Lower lobe of right lung (tissue), 2 donors: Measurements from ENCODE around the gene IQCB1. TPM values are rescaled to one million over a fixed set of nuclear protein-coding genes. Genes with fewer than 3 reads are reported as not detected.
A peak's percentile ranks its signal among the peaks of the same experiment; 100 is the strongest.
"Not testable (repeated sequence)": the region's sequence is repeated elsewhere in the genome, so short reads cannot be mapped to it uniquely, and the experiment has no call there.

Experiments
- ATAC-seq, 2 donors: fragments of 200-7000 bp; cut with Tn5 transposase; one replicate each; pipeline ENCODE4 v1.9.1; 2020 to 2022; ENCODE audit warnings: mild to moderate bottlenecking in 2 of 2, moderate library complexity in 2 of 2
- DNase-seq: peaks from one replicate; pipeline ENCODE4 v3.0.0-alpha.2; 2020
- H3K27ac ChIP-seq: fragments of 200-600 bp; one replicate; pipeline ENCODE4 v1.8.0; 2022
- H3K27me3 ChIP-seq: fragments of 200-600 bp; one replicate; pipeline ENCODE4 v1.8.0; 2022; ENCODE audit warnings: low read depth
- H3K36me3 ChIP-seq: fragments of 200-600 bp; one replicate; pipeline ENCODE4 v1.8.0; 2022; ENCODE audit warnings: mild to moderate bottlenecking
- H3K4me1 ChIP-seq: fragments of 200-600 bp; one replicate; pipeline ENCODE4 v1.8.0; 2022
- H3K4me3 ChIP-seq: fragments of 200-600 bp; one replicate; pipeline ENCODE4 v1.8.0; 2022; ENCODE audit warnings: mild to moderate bottlenecking
- H3K9me3 ChIP-seq: fragments of 200-600 bp; one replicate; pipeline ENCODE4 v1.8.0; 2022
- CTCF ChIP-seq: fragments of 200-600 bp; IDR thresholded peaks from one replicate; pipeline ENCODE4 v1.8.0; 2022; ENCODE audit warnings: antibody characterized with exemption, mild to moderate bottlenecking
- intact Hi-C: fragments of 100-400 bp; cut with DNase I; formaldehyde crosslinking; loops from one replicate; pipeline ENCODE4 v1.11.0; 2022
- total RNA-seq: library from RNA; stranded (reverse); fragmentation: NEBNext Ultra II Directional; extraction: Animal tissue kit (Norgen Biotek cat#: 25700); gene quantifications from one replicate; pipeline ENCODE4 v1.2.1, GENCODE V29; 2021
- donor health status: DM: no; HTN: yes; CAD: no; lungs with severe emphysema.

Gene IQCB1
- total RNA-seq, 1 donor from 2014 or later = 19.6 TPM

- no peak for TF ChIP-seq CTCF
- H3K9me3 ChIP-seq = no peaks in the 10 kb centered on the region
- intact Hi-C loops = no loop called here
- no peaks in the 10 kb centered on the region for H3K27me3 ChIP-seq
- ATAC-seq = no peak
- H3K4me1 ChIP-seq = peaks cover 21% of the 10 kb centered on the region
- no peak for DNase-seq
- H3K27ac ChIP-seq = no peak overlapping the region
- H3K36me3 ChIP-seq = no peaks in the 10 kb centered on the region
- H3K4me3 ChIP-seq = no peak overlapping the region
Observed at GRCh38 chr3:121752261-121752660, 82.6 kb downstream of the IQCB1 start.

GRCh38 chr3:121750087-121750415 is 84.8 kb downstream of the IQCB1 start:
- no peak for TF ChIP-seq CTCF
- Histone ChIP-seq H3K27ac (peak overlapping the region; percentile 96), H3K36me3 (no peaks in the 10 kb centered on the region), H3K9me3 (no peaks in the 10 kb centered on the region), H3K4me1 (peaks cover 35% of the 10 kb centered on the region), H3K4me3 (peak overlapping the region; percentile 77), H3K27me3 (no peaks in the 10 kb centered on the region)
- intact Hi-C loops = no loop called here
- DNase-seq (no peak), ATAC-seq (no peak)

- Histone ChIP-seq H3K4me1 (peaks cover 35% of the 10 kb centered on the region), H3K9me3 (no peaks in the 10 kb centered on the region), H3K27me3 (no peaks in the 10 kb centered on the region), H3K36me3 (no peaks in the 10 kb centered on the region), H3K4me3 (peak within 1 kb of the TSS; percentile 77), H3K27ac (peak within 1 kb of the TSS; percentile 96)
- ATAC-seq (peak; percentile 99), DNase-seq (peak; percentile 95)
- intact Hi-C loops = no loop called here
- TF ChIP-seq CTCF = no peak
Observed at GRCh38 chr3:121749276-121750086, 85.4 kb downstream of the IQCB1 start, which contains the start of gene GOLGB1. GOLGB1 (minus strand) TSS chr3:121749741; CDS start chr3:121730971, 18,770 bp downstream.

- ATAC-seq (peak; percentile 80 to 84), DNase-seq (peak; percentile 81)
- Histone ChIP-seq H3K27me3 (no peaks in the 10 kb centered on the region), H3K9me3 (no peaks in the 10 kb centered on the region), H3K4me1 (peaks cover 35% of the 10 kb centered on the region), H3K27ac (peak overlapping the region; percentile 96), H3K36me3 (no peaks in the 10 kb centered on the region), H3K4me3 (peak overlapping the region; percentile 77)
- TF ChIP-seq CTCF = no peak
- intact Hi-C loops = no loop called here
Observed at GRCh38 chr3:121748680-121749275, 86.1 kb downstream of the IQCB1 start.

GRCh38 chr3:121747976-121748375 is 86.9 kb downstream of the IQCB1 start:
- TF ChIP-seq CTCF = no peak
- no peaks in the 10 kb centered on the region for H3K36me3 ChIP-seq
- intact Hi-C loops = no loop called here
- peak overlapping the region; percentile 96 for H3K27ac ChIP-seq
- no peak for DNase-seq
- H3K4me1 ChIP-seq = peaks cover 35% of the 10 kb centered on the region
- no peaks in the 10 kb centered on the region for H3K27me3 ChIP-seq
- peak overlapping the region; percentile 77 for H3K4me3 ChIP-seq
- H3K9me3 ChIP-seq = peaks cover 3% of the 10 kb centered on the region
- no peak for ATAC-seq

- ATAC-seq, DNase-seq, H3K27me3 ChIP-seq, H3K27ac ChIP-seq, H3K4me3 ChIP-seq, H3K36me3 ChIP-seq, H3K9me3 ChIP-seq, intact Hi-C loops: not testable (repeated sequence)
- peaks cover 22% of the 10 kb centered on the region for H3K4me1 ChIP-seq
Observed at GRCh38 chr3:121743106-121743505, 91.8 kb downstream of the IQCB1 start.
